Activated CD8-positive, alpha-beta memory T cell treated with anti-CD3 and anti-CD28 coated beads for 48 hours (primary cell): ENCODE results near the gene SF3A1.

Experiments used
- DNase-seq, 3 experiments: peaks; one replicate each; pipeline ENCODE4 v3.0.0-alpha.2; 2020; ENCODE audit warnings: low read depth in 2 of 3, low spot score in 2 of 3

SF3A1 gene

DNA sequence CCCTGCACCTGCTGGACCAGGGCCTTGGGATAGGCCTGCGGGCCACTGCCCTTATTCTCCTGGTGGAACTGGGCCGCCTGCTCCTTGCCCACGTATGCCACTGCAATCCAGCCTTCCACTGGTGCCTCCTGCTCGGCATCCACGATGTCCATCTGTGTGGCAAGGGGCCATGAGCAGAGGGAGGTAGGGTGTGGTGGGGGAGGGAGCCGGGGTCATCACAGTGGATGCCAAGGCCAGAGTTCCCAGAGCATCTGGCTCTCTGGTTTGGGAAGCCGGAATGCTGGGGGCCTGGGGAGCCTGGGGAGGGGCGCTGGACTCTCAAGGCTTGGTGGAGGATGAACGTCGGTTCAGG lies 29.9 kb upstream of the SF3A1 start:
- no peak for DNase-seq

DNA sequence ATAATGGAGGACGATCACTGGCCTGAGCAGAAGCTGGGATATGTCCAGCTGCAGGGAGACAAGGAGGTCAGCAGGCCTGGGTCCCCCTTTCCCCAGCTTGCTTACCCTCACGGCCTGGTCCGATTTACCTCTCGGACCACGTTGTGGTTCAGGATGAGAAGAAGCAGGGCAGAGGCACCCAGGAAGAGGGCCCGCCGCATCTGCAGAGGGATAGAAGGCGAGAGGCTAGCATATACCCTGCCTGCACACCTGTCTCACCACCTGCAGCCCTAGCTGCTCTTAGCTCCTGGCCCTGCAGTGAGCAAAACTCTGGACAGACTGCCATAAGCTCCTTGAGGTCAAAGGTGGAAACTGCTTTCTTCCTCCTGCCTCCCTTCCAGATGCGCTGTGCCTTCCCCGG lies 29.2 kb upstream of the SF3A1 start:
- DNase-seq, result no peak

- DNase-seq, result no peak
These were observed 26.4 kb upstream of the SF3A1 start for GRCh38 chr22:30383061-30383460.

- no peak for DNase-seq
These were observed 25.6 kb upstream of the SF3A1 start for GRCh38 chr22:30382340-30382739.

- no peak for DNase-seq
These were observed 24.6 kb upstream of the SF3A1 start for GRCh38 chr22:30381264-30381663.

GRCh38 chr22:30380011-30380410 lies 23.3 kb upstream of the SF3A1 start:
- no peak for DNase-seq

- DNase-seq, result no peak
These were observed 18.7 kb upstream of the SF3A1 start for GRCh38 chr22:30375312-30375849.

DNA sequence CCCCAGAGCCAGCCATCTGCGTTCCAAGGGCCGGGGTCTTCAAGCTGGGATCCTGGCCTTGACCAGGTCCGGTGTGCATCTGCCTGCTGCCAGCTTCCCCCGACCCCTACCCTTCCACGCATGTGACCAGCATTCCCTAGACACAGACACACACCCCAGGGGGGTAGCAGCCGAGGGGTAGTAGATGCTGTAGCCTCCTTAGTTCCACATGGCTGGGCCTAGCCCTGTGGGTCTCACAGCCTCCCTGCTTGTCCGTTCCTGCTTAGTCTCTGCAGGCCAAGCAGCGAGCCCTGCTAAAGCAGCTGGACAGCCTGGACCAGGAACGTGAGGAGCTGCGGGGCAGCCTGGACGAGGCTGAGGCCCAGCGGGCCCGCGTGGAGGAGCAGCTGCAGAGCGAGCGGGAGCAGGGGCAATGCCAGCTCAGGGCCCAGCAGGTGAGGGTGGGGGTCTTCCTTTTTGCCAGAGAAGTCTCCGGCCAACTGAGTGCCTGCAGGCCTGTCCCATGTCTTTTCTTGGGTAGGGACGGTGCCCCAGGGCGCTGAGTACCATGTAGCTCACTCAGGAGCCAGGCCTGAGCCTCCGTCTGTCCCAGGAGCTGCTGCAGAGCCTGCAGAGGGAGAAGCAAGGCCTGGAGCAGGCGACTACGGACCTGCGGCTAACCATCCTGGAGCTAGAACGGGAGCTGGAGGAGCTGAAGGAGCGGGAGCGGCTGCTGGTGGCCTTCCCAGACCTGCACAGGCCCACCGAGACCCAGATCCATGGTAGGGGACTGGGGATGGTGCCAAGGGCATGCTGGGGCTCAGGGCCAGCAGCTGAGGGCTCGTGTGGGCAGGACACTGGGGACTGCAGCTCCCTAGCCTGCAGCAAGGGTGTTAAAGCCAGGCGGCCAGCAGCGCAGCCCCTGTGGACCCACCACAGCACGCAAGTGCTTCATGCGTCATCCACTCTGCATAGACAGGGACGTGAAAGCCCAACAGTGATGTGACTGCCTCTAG lies 16.9 kb upstream of the SF3A1 start:
- no peak for DNase-seq

- no peak for DNase-seq
These were observed 16.2 kb upstream of the SF3A1 start for GRCh38 chr22:30372915-30373314.

GRCh38 chr22:30371981-30372380 lies 15.3 kb upstream of the SF3A1 start:
- no peak for DNase-seq

DNA sequence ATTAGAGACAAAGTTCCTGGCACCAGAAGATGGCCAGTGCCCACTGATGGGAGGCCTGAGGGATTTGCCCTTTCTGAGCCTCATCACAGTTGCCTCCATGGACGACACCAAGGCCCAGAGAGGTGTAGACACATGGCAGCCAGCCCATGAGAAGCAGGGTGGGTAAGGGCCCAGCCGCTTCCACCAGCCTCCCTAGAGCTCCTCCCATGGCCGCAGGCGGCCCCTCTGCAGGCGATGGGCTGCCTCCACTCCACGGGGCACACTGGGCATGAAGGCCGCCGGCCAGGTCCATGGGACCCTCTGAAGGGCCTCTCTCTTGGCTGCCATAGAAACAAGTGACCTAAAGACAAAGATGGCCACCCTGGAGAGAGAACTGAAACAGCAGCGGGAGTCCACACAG lies 14.6 kb upstream of the SF3A1 start:
- DNase-seq, result no peak

DNA sequence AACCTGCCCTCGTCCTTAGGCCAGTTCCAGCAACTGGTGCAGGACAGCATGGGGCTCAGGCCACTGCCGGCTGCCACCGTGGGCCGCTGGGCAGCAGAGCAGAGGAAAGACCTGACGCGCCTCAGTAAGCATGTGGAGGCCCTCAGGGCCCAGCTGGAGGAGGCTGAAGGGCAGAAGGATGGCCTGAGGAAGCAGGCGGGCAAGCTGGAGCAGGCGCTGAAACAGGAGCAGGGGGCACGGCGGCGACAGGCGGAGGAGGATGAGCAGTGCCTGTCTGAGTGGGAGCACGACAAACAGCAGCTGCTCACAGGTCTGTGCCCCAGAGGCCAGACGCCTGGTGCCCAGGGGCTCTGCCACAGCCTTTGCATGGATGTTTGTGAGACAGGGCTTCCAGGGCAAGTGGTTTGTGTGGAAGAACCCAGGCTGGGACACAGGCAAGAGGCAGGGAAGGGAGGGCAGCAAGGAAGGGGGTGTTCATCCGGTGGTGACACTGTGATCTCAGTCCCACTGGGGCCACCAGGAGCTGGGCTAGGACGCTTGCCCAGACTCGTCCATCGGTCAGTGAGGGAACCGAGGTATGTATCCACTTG lies 14.0 kb upstream of the SF3A1 start:
- no peak for DNase-seq

- no peak for DNase-seq
These were observed 11.7 kb upstream of the SF3A1 start for GRCh38 chr22:30368420-30368819.

DNA sequence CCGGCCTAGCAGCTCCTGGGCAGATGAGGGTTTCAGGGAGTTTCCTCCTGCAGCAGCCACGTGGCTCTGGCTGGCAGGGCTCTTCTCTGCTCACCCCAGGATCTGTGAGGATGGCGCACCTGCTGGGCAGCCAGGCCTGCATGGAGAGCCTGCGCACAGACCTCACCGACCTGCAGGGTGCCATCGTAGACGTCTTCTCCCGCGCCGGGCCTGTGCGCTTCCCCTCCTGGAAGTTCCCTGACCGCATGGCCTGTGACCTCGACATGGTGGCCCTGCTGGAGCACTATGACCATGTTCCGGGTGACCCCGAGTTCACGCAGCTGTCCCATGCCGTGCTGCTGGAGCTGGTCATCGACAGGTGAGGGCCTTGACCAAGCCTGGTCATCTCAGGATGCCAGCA lies 9.2 kb upstream of the SF3A1 start:
- DNase-seq, result no peak

DNA sequence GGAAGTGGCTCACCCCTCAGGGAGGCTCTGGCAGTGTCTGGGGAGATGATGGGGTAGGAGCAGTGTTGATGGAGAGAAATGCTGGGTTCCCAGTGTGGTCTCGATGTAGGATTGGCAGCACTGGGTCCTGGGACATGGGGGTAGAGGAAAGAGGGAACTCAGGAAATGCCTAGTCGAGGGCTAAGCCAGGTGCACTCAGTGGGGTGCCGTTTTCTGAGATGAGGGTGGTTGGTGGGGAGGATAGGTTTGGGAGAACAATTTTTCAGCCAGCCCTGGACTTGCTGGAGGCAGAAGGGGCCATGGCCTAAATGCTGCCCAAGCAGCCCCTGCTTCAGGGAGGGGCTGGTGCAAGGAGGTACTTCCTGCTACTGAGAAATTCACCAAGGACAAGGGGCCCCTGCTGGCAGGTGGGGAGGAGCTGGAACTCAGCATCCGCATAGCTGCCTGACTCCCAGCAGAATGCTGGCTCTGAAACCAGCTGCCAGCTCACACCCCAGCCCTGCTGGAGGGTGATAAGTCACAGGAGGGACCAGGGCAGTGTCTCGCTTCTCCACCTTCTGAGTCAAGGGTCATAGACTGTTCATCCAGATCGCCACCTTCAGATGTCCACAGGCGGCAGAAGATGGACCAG lies 6.1 kb upstream of the SF3A1 start:
- no peak for DNase-seq

DNA sequence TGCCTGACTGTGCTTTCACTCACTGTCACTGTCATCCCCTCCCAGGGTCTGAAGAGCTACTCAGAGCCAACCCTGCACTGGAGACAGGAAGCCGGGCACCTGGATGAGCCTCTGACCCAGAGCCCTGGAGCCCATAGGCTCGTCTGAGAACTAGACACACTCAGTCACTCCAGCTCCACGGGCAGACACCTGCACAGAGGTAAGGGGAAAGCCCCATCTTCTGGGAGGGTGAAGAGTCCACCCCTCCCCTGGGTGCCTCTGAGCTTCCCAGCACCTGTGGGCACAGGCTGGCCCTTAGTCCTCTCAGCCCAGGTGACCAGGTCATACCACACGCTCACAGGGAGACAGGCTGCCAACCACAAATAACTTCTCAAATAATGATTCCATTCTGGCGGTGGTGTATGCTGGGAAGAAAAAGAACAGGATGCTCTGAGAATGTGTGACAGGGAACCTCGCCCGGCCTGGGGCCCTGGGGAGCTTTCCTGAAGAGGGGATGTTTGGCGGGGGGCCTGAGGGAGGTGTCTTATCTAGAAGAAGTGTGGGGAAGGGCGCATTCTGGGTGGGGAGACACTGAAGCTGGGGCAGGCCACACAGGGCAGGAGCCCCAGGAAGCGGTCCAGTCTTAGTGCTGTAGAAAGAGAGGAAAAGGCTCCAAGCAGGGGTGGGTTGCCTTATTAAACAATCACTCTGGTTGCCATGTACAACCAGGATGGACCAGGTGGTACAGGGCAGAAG lies 5.4 kb upstream of the SF3A1 start:
- DNase-seq, result no peak

DNA sequence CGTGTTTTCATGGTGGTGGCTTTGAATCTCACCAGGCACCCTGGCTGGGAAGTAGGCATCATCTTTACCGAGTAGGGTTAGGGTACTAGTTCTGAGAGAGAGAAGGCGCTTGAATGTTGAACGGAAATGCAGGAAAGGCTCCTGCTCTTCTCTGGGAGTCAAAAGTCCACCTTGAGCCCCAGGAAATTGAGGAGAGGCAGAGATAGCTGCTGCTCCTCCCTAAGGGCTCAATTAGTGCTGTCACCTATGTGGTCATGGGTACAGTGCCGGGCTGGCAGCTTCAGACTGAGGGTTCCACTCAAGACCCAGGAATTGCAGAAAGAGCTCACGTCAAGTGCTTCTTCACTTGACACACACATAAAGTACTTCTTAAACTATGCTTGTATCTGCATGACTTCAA lies 1.8 kb upstream of the SF3A1 start:
- no peak for DNase-seq

GRCh38 chr22:30357650-30358215 lies 1.0 kb upstream of the SF3A1 start:
- no peak for DNase-seq

GRCh38 chr22:30357236-30357570 lies 509 bp upstream of the SF3A1 start:
- no peak for DNase-seq

DNA sequence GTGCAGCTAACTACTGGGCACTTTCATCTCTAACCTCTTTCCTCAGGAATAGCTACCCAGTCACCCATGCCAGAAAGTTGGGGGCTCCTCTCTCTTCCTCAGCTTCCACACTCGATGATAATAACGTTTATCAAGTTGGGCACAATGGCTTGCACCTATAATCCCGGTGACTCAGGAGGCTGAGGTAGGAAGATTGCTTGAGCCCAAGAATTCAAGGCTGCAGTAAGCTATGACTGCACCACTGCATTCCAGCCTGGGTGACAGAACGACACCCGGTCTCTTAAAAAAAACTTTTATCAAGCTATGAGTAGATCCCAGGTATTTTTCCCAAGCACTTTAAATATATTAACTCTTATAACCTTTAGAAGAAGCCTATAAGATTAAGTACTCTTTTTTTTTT lies 2.0 kb downstream of the SF3A1 start:
- no peak for DNase-seq

- no peak for DNase-seq
These were observed 5.5 kb downstream of the SF3A1 start for GRCh38 chr22:30351226-30351625.
